HCT116 (cell line): Measurements from ENCODE around the gene IL17REL. TPM values are rescaled to one million over a fixed set of nuclear protein-coding genes. Genes with fewer than 3 reads are reported as not detected.

Source experiments
- ATAC-seq: fragments of 200-7000 bp; cut with Tn5 transposase; 2 replicates; pipeline ENCODE4 v1.9.1; 2020; ENCODE audit warnings: mild to moderate bottlenecking, moderate library complexity
- BruUV-seq: library from RNA; stranded (reverse); fragments of 400-500 nt; replicated peaks from 2 replicates; lab custom pipeline; 2021; lab: Mats Ljungman, UMichigan
- CTCF ChIA-PET: fragments of 300-600 bp; sonication (Branson Sonifier 250); formaldehyde crosslinking; loops from one replicate; lab custom pipeline; 2021; ENCODE audit warnings: antibody characterized with exemption; lab: Charles Lee
- POLR2A ChIA-PET: fragments of 300-600, 350-600 bp; sonication (Branson Sonifier 250); formaldehyde crosslinking; loops from one replicate; lab custom pipeline; 2021; ENCODE audit warnings: antibody characterized with exemption; lab: Charles Lee
- RAD21 ChIA-PET, 2 experiments: fragments of 300-600 bp; sonication (Branson Sonifier 250); formaldehyde crosslinking; loops; one replicate each; lab custom pipeline; 2023; ENCODE audit warnings: low total read pairs in 2 of 2; ENCODE audit not compliant: uncharacterized antibody in 2 of 2, unreplicated experiment in 2 of 2, low non-redundant PET in 1 of 2; lab: Charles Lee
- DNase-seq: peaks from one replicate; pipeline ENCODE4 v3.0.0-alpha.2; 2010; ENCODE audit warnings: low read depth, low spot score
- H2AFZ ChIP-seq: fragments of 200-600 bp; shearing (Covaris generic), sonication (generic); 2 replicates; pipeline ENCODE4 v1.6.1; 2017; ENCODE audit warnings: low read depth, mixed run types, mixed read lengths, antibody characterized with exemption, low read length; ENCODE audit not compliant: poor library complexity, severe bottlenecking
- H3K27ac ChIP-seq: 2 replicates; pipeline ENCODE4 v1.5.1; 2012; ENCODE audit warnings: low read depth, low read length
- H3K27me3 ChIP-seq: fragments of 200-600 bp; sonication (generic); 2 replicates; pipeline ENCODE4 v1.6.1; 2016; ENCODE audit warnings: mixed run types, low read length, mixed read lengths; ENCODE audit not compliant: insufficient read depth
- H3K36me3 ChIP-seq, 2 experiments: fragments of 200-500 bp in 1 of 2; fragments of 200-600 bp in 1 of 2; sonication (Bioruptor generic) in 1 of 2; sonication (generic) in 1 of 2; 2 replicates each; pipeline versions ENCODE4 v1.5.1 to v1.6.1; 2014 to 2016; ENCODE audit warnings: low read length in 2 of 2, inconsistent platforms in 1 of 2, mixed read lengths in 1 of 2, mixed run types in 1 of 2; ENCODE audit not compliant: insufficient read depth in 2 of 2, control insufficient read depth in 1 of 2
- H3K4me1 ChIP-seq, 2 experiments: fragments of 200-600 bp in 1 of 2; sonication (generic) in 1 of 2; 2 replicates each; pipeline versions ENCODE4 v1.5.1 to v1.6.1; 2012 to 2017; ENCODE audit warnings: low read length in 2 of 2, inconsistent platforms in 1 of 2, mild to moderate bottlenecking in 1 of 2, mixed read lengths in 1 of 2, mixed run types in 1 of 2, moderate library complexity in 1 of 2; ENCODE audit not compliant: insufficient read depth in 2 of 2, control insufficient read depth in 1 of 2
- H3K4me2 ChIP-seq: fragments of 200-600 bp; sonication (generic); 2 replicates; pipeline ENCODE4 v1.6.1; 2017; ENCODE audit warnings: mixed run types, low read length, mixed read lengths
- H3K4me3 ChIP-seq, 2 experiments: fragments of 200-600 bp in 1 of 2; sonication (generic) in 1 of 2; replicated peaks in 1 of 2; 2 replicates each; pipeline ENCODE4 v1.5.1; 2011 to 2016; ENCODE audit warnings: low read length in 2 of 2, control low read depth in 1 of 2, low read depth in 1 of 2, mild to moderate bottlenecking in 1 of 2, mixed read lengths in 1 of 2, mixed run types in 1 of 2
- H3K79me2 ChIP-seq: fragments of 200-600 bp; sonication (generic); 2 replicates; pipeline ENCODE4 v1.6.1; 2017; ENCODE audit warnings: mild to moderate bottlenecking, mixed run types, low read length, moderate library complexity, mixed read lengths; ENCODE audit not compliant: insufficient read depth
- H3K9ac ChIP-seq: fragments of 200-600 bp; sonication (generic); 2 replicates; pipeline ENCODE4 v1.6.1; 2016; ENCODE audit warnings: low read length, mixed read lengths
- H3K9me2 ChIP-seq: fragments of 200-600 bp; sonication (generic), shearing (Covaris generic); 2 replicates; pipeline ENCODE4 v1.6.1; 2017; ENCODE audit warnings: mixed run types, mild to moderate bottlenecking, moderate library complexity; ENCODE audit not compliant: insufficient read depth
- H3K9me3 ChIP-seq, 2 experiments: fragments of 200-500 bp in 1 of 2; fragments of 200-600 bp in 1 of 2; sonication (Bioruptor generic) in 1 of 2; sonication (generic) in 1 of 2; 2 replicates each; pipeline ENCODE4 v1.6.1; 2014 to 2017; ENCODE audit warnings: low read length in 2 of 2, mixed read lengths in 2 of 2, inconsistent platforms in 1 of 2, low read depth in 1 of 2, mild to moderate bottlenecking in 1 of 2, mixed run types in 1 of 2, moderate library complexity in 1 of 2; ENCODE audit not compliant: control insufficient read depth in 1 of 2, insufficient read depth in 1 of 2
- H4K20me1 ChIP-seq: fragments of 200-600 bp; sonication (generic), shearing (Covaris generic); 2 replicates; pipeline ENCODE4 v1.6.1; 2017; ENCODE audit warnings: mixed run types, mild to moderate bottlenecking, moderate library complexity; ENCODE audit not compliant: insufficient read depth
- CEBPB ChIP-seq: IDR thresholded peaks from 2 replicates; pipeline ENCODE4 v1.6.1; 2012; ENCODE audit warnings: low read depth
- CTCF ChIP-seq, 3 experiments: fragments of 200-600 bp in 1 of 3; sonication (generic) in 1 of 3; IDR thresholded peaks in 2 of 3; conservative IDR thresholded peaks in 1 of 3; 2 replicates each; pipeline ENCODE4 v1.5.1; 2012 to 2017; ENCODE audit warnings: low read depth in 2 of 3, low read length in 2 of 3, antibody characterized with exemption in 1 of 3, borderline replicate concordance in 1 of 3, control low read depth in 1 of 3, mild to moderate bottlenecking in 1 of 3, mixed read lengths in 1 of 3, mixed run types in 1 of 3, moderate library complexity in 1 of 3; ENCODE audit not compliant: insufficient read depth in 1 of 3
- EGR1 ChIP-seq: IDR thresholded peaks from 2 replicates; pipeline ENCODE4 v1.6.1; 2012; ENCODE audit warnings: low read depth
- ELF1 ChIP-seq: IDR thresholded peaks from 2 replicates; pipeline ENCODE4 v1.6.1; 2012; ENCODE audit warnings: low read depth, borderline replicate concordance
- FOSL1 ChIP-seq: IDR thresholded peaks from 2 replicates; pipeline ENCODE4 v1.6.1; 2012; ENCODE audit warnings: low read depth
- MAX ChIP-seq: IDR thresholded peaks from 2 replicates; pipeline ENCODE4 v1.6.1; 2012
- POLR2AphosphoS5 ChIP-seq: IDR thresholded peaks from 2 replicates; pipeline ENCODE4 v1.6.1; 2011; ENCODE audit warnings: mild to moderate bottlenecking, low read depth, low read length, moderate library complexity
- SIN3A ChIP-seq: IDR thresholded peaks from 2 replicates; pipeline ENCODE4 v1.6.1; 2012; ENCODE audit warnings: low read depth
- SP1 ChIP-seq: IDR thresholded peaks from 2 replicates; pipeline ENCODE4 v1.6.1; 2012; ENCODE audit warnings: low read depth
- TCF7L2 ChIP-seq: IDR thresholded peaks from 2 replicates; pipeline ENCODE4 v1.7.0; 2011; ENCODE audit warnings: borderline replicate concordance, inconsistent platforms; ENCODE audit not compliant: insufficient read depth, insufficient read length; ENCODE audit errors: extremely low read depth
- YY1 ChIP-seq: IDR thresholded peaks from 2 replicates; pipeline ENCODE4 v1.6.1; 2011; ENCODE audit warnings: low read length, low read depth, moderate library complexity, mild to moderate bottlenecking; ENCODE audit not compliant: insufficient replicate concordance; ENCODE audit errors: extremely low read depth
- ZFX ChIP-seq: fragments of 450-650 bp; IDR thresholded peaks from 2 replicates; pipeline ENCODE4 v1.6.1; 2017
- intact Hi-C: fragments of 100-400 bp; cut with micrococcal nuclease; formaldehyde crosslinking; loops from 2 replicates; pipeline ENCODE4 v1.10.0; 2022
- total RNA-seq: library from RNA; stranded (reverse); gene quantifications from one replicate; pipeline ENCODE4 v1.2.1, GENCODE V29; 2021; ENCODE audit not compliant: unreplicated experiment

Gene IL17REL
- total RNA-seq, 1 experiment from 2014 or later = not detected

GRCh38 chr22:49950396-49950994 is 62.1 kb downstream of the IL17REL start:
- no peak overlapping the region for H3K4me3 ChIP-seq
- H3K4me1 ChIP-seq = peaks cover 41 to 55% of the 10 kb centered on the region in 2 experiments
- H3K36me3 ChIP-seq = no peaks in the 10 kb centered on the region
- intact Hi-C loops = no loop called here
- H2AFZ ChIP-seq = no peak overlapping the region
- POLR2A ChIA-PET = no interaction called here
- H3K9ac ChIP-seq = peak overlapping the region; percentile 54; the same call in 1 of the 2 replicates
- BruUV-seq = no TSS peak
- RAD21 ChIA-PET = no interaction called here
- no peaks in the 10 kb centered on the region for H4K20me1 ChIP-seq
- H3K27ac ChIP-seq = peak overlapping the region; percentile 60; the same call in 1 of the 2 replicates
- CTCF ChIA-PET = no interaction called here
- TF ChIP-seq YY1 (no peak), MAX (no peak), SP1 (no peak), EGR1 (no peak)
- no peaks in the 10 kb centered on the region for H3K79me2 ChIP-seq
- H3K9me2 ChIP-seq = no peaks in the 10 kb centered on the region
- ATAC-seq (no peak), DNase-seq (no peak)
- H3K4me2 ChIP-seq = peak overlapping the region; percentile 73
- H3K9me3 ChIP-seq = no peaks in the 10 kb centered on the region
- H3K27me3 ChIP-seq = no peaks in the 10 kb centered on the region

GRCh38 chr22:49949914-49950292 is 62.7 kb downstream of the IL17REL start:
- intact Hi-C loops = no loop called here
- H3K27me3 ChIP-seq = no peaks in the 10 kb centered on the region
- TF ChIP-seq SIN3A (no peak), CTCF (IDR thresholded peaks at IDR 0.05 in 2 of 3, conservative IDR thresholded peaks at IDR 0.05 in 1 of 3; ENCODE audit: borderline replicate concordance in 1 of 3, insufficient read depth in 1 of 3, low read depth in 2 of 3, low read length in 2 of 3) (no peak), MAX (no peak), CEBPB (no peak), ZFX (no peak), FOSL1 (no peak), TCF7L2 (no peak), POLR2AphosphoS5 (no peak), ELF1 (no peak)
- TF ChIP-seq, all 23 proteins: peak for 0
- Histone ChIP-seq H3K79me2 (no peaks in the 10 kb centered on the region), H4K20me1 (no peaks in the 10 kb centered on the region), H3K9me3 (no peaks in the 10 kb centered on the region), H3K4me2 (0 out of 2 replicates have a peak overlapping the region, but pooled peaks have one; percentile 48), H3K36me3 (no peaks in the 10 kb centered on the region), H3K9me2 (no peaks in the 10 kb centered on the region), H3K27ac (peak overlapping the region; percentile 62; the same call in 1 of the 2 replicates), H3K9ac (no peak overlapping the region; the same call in 1 of the 2 replicates), H3K4me3 (no peak overlapping the region), H2AFZ (no peak overlapping the region), H3K4me1 (peaks cover 44 to 61% of the 10 kb centered on the region in 2 experiments)
- ChIA-PET CTCF (no interaction called here), RAD21 (no interaction called here), POLR2A (no interaction called here)
- ATAC-seq (no peak), DNase-seq (no peak)
- BruUV-seq = no TSS peak
